GM18505 (cell line): ENCODE data around the gene CARD14.

Source experiments
- ATAC-seq: cut with Tn5 transposase; IDR thresholded peaks from one replicate; pipeline ENCODE4 v1.9.1; 2021; ENCODE audit not compliant: unreplicated experiment
- POLR2A ChIP-seq: IDR thresholded peaks from 4 replicates; pipeline ENCODE4 v1.6.1; 2011; ENCODE audit warnings: borderline replicate concordance; ENCODE audit not compliant: insufficient read depth, insufficient read length; ENCODE audit errors: extremely low read depth

CARD14 gene

DNA sequence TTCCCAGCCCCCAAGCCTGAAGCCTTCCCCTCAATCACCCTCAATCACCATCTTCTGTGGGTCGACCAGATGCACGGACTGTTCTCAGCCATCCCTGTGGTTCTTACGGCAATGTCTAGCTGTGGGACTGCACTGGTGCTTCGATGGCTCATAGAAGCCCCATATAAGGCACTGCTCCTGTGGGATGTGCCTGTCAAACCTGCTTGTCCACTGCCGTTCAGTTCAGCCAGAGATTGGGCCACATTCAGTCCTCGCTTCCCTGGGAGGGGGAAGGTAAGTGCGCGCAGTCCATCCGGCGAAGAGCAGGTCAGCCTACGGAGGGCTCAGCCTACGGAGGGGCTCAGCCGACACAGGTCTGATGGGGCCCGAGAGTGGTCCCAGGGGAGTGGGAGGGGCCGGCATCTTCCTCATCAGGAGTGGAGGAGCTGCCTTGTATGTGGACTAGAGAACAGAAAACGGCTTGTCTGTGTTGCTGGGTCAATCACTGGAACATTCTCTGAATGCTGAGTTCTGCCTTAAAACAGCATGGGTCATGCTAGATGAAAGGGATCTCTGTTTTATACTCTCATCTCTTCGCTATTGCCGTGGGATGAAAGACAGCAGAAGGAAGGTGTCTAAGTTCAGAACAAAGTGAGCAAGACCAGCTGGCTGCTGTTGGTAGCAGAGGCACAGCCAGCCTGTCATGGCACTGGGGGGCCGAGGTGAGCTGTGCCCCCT, at the start of gene CARD14:
Gene CARD14, plus strand, starts transcription at position 247 of the 717 bp plus-strand sequence. CDS start 11,409 bp downstream, outside the sequence.
- no peak for TF ChIP-seq POLR2A
- ATAC-seq: no peak

GRCh38 chr17:80122026-80122575, 47.7 kb upstream of the CARD14 start:
- no peak for ATAC-seq
- no peak for TF ChIP-seq POLR2A

DNA sequence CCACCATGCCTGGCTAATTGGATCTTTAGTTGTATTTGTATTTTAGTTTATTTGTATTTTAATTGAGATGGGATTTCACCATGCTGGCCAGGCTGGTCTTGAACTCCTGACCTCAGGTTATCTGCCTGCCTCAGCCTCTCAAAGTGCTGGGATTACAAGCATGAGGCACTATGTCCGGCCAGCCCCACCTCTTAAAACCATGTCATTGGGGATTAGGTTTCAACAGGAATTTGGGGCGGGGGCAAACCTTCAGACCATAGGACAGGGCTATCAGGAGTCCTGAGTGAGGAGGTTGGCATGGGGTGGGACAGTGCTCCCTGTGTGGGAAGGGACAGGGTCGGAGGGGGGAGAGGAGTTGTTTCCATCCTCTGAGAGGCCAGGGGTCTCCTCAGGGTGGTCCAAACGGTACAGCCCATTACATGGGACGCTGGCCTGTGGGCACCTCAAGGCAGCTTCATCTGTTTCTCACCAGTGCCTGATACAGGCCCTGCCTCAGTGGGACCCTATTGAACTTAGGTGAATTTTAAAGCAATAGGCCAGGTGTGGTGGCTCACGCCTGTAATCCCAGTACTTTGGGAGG, 46.8 kb upstream of the CARD14 start:
- no peak for ATAC-seq

DNA sequence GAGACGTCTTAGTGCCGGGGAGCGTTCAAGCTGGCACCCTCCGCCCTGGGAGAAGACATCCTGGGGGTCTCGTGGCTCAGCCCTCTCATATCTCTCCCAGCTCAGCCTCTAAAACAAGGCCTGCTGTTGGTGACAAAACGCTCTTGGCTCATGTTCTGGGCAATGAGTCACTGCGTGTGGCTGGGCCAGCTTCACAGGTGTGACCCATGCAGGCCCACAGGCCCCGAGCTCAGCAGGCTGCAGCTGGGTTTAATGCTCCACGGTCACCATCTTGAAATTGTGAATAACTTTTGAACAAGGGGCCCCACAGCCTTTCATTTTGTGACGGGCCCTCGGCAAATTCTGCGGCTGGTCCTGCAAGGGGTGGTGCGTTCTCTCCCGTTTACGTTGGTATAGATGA, 46.0 kb upstream of the CARD14 start:
- ATAC-seq: no peak
- TF ChIP-seq POLR2A: no peak

More for the DNA sequence above, 46.8 kb upstream of the CARD14 start:
- TF ChIP-seq POLR2A: no peak

DNA sequence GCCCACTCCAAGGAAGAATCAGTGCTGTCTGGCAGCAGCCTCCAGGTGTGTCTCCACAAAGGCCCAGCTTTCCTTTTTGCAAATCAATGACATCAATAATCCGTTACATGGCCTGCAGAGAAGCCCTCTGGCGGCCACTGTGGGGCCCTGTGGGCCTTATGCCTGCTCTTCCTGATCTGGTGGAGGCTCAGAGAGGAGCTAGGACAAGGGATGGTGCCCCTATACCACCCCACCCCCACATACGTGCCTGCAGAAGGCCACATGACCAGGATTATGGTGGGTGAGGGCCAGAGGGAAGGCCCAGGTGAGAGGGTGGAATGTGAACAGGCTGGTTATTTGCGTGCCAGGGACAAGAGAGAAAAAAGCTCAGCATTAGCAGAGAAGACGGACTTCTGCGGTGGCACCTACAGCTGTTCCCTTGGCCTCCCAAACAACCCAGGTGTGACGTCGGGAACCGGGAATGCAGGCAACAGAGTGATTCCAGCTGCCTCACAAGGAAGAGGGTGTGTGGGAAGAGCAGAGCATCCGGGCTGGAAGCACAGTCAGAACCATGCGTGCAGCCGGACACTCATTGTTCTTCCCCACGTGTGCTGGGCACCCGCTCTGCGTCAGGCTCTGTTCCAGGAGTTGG, 45.4 kb upstream of the CARD14 start:
- ATAC-seq: no peak
- TF ChIP-seq POLR2A: no peak

DNA sequence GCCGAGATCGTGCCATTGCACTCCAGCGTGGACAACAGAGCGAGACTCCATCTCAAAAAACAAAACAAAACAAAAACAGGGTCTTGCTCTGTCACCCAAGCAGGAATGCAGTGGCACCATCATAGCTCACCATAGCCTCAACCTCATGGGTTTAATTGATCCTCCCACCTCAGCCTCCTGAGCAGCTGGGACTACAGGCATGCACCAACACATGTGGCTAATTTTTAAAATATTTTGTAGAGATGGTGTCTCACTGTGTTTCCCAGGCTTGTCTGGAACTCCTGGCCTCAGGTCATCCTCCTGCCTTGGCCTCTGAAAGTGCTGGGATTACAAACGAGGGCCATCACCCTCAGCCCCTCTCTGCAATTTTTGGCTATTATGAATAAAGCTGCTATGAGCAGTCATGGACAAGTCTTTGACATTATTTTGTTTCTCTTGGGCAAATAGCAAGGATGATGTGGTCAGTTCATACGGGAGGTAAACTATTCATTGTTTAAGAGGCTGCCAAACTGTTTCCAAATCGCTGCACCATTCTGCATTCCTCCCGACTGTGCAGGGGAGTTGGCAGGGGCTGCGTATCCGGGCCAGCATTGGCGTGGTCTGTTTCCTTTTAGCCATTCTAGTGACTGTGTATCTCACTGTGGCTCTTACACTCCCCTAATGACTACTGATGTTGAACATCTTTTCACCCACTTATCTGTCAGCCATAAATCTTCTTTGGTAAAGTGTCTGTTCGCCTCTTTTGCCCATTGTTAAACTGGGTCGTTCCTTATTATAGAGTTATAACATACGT, 44.0 kb upstream of the CARD14 start:
- TF ChIP-seq POLR2A: no peak
- no peak for ATAC-seq

DNA sequence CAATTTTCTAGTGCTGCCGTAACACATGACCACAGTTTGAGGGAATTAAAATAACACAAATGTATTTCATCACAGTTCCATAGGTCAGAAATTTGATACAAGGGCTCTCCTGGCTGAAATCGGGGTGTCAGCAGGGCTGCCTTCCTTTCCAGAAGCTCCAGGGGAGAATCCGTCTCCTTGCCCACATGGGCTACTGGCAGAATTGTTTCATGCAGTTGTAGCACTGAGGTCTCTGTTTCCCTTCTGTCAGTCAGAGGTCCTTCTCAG, 43.4 kb upstream of the CARD14 start:
- ATAC-seq: no peak
- TF ChIP-seq POLR2A: no peak

GRCh38 chr17:80129006-80129565, 40.7 kb upstream of the CARD14 start:
- ATAC-seq: no peak
- TF ChIP-seq POLR2A: no peak

- TF ChIP-seq POLR2A: no peak
- no peak for ATAC-seq
Observed at GRCh38 chr17:80130992-80131391, 38.8 kb upstream of the CARD14 start.

DNA sequence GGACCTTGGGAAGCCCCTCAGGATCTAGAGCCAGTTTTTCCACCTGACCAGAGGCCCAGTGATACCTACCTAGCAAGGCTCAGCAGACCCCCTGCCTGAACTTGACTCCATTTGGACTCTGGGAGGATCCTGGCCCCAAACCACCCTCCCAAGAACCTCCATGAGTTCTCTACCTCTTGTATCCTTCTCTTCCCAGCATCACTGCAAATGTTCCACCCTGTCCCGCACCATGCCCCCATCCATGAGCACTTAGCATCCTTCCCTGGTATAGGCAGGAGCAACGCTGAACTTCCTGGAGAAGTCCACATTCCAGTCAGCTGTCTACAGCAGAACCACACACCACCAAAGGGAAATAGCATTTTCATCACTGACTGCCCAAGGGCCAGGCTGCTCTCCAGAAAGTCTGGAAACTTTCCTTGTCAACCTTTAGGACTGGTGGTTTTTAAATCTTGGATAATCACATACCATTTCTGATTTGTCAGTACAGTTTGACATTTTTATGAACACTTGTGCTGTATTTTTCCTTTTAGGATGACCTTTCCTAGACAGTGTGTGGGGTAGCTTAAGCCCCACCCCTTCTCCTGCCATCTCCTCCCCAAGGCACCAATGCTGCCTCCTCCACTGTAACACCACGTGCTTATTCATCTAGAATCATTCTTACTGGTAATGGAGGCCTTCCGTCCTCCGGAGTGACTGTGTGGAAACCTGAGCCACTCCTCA, 36.8 kb upstream of the CARD14 start:
- no peak for ATAC-seq
- TF ChIP-seq POLR2A: no peak

- no peak for TF ChIP-seq POLR2A
- no peak for ATAC-seq
Observed at GRCh38 chr17:80133626-80133970, 36.2 kb upstream of the CARD14 start.

DNA sequence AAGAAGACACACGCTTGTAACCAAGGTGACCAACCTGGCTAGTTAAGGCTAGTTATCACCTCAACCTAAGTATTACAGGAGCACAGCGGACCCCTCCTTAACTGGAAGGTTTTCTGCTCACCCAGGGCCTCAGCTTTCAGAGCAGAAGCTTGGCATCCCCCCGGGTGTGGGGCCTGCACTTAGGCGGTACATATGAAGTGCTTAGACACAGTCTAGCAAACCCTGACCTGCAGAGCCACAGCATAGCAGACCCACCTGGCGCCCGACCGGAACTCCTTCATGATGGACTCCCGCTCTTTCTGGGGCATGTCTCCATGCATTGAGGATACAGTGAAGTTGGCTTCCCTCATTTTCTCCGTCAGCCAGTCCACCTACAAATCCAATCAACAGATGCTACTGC, 32.7 kb upstream of the CARD14 start:
- TF ChIP-seq POLR2A: no peak
- ATAC-seq: no peak

DNA sequence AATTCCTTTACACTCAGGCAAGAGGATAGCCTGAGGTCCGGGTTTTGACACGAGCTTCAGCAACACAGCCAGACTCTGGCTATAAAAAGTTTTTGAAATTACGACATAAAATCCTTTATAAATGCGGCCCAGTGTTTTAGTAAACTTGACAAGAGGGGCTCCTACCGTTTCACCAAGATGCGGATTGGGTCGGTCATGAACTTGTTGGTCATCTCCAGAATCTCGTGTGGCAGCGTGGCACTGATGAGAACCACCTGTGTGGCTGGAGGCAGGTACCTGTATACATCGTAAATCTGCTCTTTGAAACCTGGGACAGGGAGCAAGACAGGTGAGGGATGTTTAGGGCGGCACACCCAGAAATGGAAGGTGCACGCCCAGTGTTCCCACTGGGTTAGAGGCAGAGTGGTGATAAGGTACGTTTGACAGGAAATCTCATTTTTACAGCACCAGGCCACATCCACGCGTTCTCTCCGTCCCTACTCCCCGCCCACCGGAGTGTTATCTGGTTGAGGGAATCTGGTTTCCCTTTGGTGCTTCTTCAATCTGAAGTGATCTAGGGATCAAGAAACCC, 30.9 kb upstream of the CARD14 start:
- TF ChIP-seq POLR2A: no peak
- ATAC-seq: no peak
